H9 (cell line): ENCODE measurements around the gene EPHB3. TPM values are rescaled to one million over a fixed set of nuclear protein-coding genes. Genes with fewer than 3 reads are reported as not detected.
A peak's percentile ranks its signal among the peaks of the same experiment; 100 is the strongest.

Experiments
- DNase-seq: peaks from one replicate; pipeline ENCODE4 v3.0.0-alpha.2; 2017
- H2AFZ ChIP-seq: one replicate; pipeline ENCODE4 v1.6.1; 2013; ENCODE audit warnings: mild to moderate bottlenecking, low read length, control low read depth, moderate library complexity
- H2AK5ac ChIP-seq: 2 replicates; pipeline ENCODE4 v1.6.1; 2013; ENCODE audit warnings: low read length, control low read depth, mixed read lengths; ENCODE audit not compliant: insufficient read length
- H2BK120ac ChIP-seq: one replicate; pipeline ENCODE4 v1.6.1; 2013; ENCODE audit warnings: low read depth, mild to moderate bottlenecking, low read length, control low read depth, inconsistent platforms; ENCODE audit not compliant: poor library complexity, severe bottlenecking
- H2BK12ac ChIP-seq: 2 replicates; pipeline ENCODE4 v1.6.1; 2013; ENCODE audit warnings: low read length, control low read depth, mixed read lengths, low read depth; ENCODE audit not compliant: insufficient read length
- H2BK15ac ChIP-seq: 2 replicates; pipeline ENCODE4 v1.6.1; 2013; ENCODE audit warnings: low read depth, low read length, control low read depth
- H2BK20ac ChIP-seq: one replicate; pipeline ENCODE4 v1.6.1; 2013; ENCODE audit warnings: low read depth, mild to moderate bottlenecking, low read length, control low read depth, inconsistent platforms; ENCODE audit not compliant: poor library complexity, severe bottlenecking
- H2BK5ac ChIP-seq: 2 replicates; pipeline ENCODE4 v1.6.1; 2013; ENCODE audit warnings: low read length, control low read depth, mixed read lengths; ENCODE audit not compliant: insufficient read length
- H3K14ac ChIP-seq: 2 replicates; pipeline ENCODE4 v1.6.1; 2013; ENCODE audit warnings: low read length, control low read depth; ENCODE audit not compliant: insufficient read depth
- H3K18ac ChIP-seq: 2 replicates; pipeline ENCODE4 v1.6.1; 2013; ENCODE audit warnings: low read depth, mild to moderate bottlenecking, mixed read lengths, low read length, control low read depth; ENCODE audit not compliant: insufficient read length
- H3K23ac ChIP-seq: 2 replicates; pipeline ENCODE4 v1.6.1; 2013; ENCODE audit warnings: low read length, control low read depth, mixed read lengths, low read depth; ENCODE audit not compliant: insufficient read length
- H3K23me2 ChIP-seq: 2 replicates; pipeline ENCODE4 v1.6.1; 2013; ENCODE audit warnings: low read depth, mild to moderate bottlenecking, mixed read lengths, low read length, control low read depth; ENCODE audit not compliant: insufficient read length, poor library complexity, severe bottlenecking
- H3K27ac ChIP-seq: 2 replicates; pipeline ENCODE4 v1.5.1; 2013; ENCODE audit warnings: low read length, control low read depth, mixed read lengths, low read depth; ENCODE audit not compliant: insufficient read length
- H3K27me3 ChIP-seq: 2 replicates; pipeline ENCODE4 v1.6.1; 2013; ENCODE audit warnings: low read length, control low read depth, inconsistent platforms; ENCODE audit not compliant: insufficient read depth
- H3K4ac ChIP-seq: 2 replicates; pipeline ENCODE4 v1.6.1; 2013; ENCODE audit warnings: low read depth, mild to moderate bottlenecking, control low read depth, inconsistent platforms, low read length, moderate library complexity
- H3K4me1 ChIP-seq: 2 replicates; pipeline ENCODE4 v1.6.1; 2013; ENCODE audit warnings: low read length, control low read depth, inconsistent platforms; ENCODE audit not compliant: insufficient read depth
- H3K4me2 ChIP-seq: 2 replicates; pipeline ENCODE4 v1.6.1; 2013; ENCODE audit warnings: low read length, control low read depth, mixed read lengths; ENCODE audit not compliant: insufficient read length, insufficient read depth
- H3K56ac ChIP-seq: 2 replicates; pipeline ENCODE4 v1.6.1; 2013; ENCODE audit warnings: low read depth, mild to moderate bottlenecking, mixed read lengths, low read length, control low read depth; ENCODE audit not compliant: insufficient read length
- H3K79me1 ChIP-seq: 2 replicates; pipeline ENCODE4 v1.6.1; 2013; ENCODE audit warnings: low read depth, mild to moderate bottlenecking, moderate library complexity, low read length, control low read depth, inconsistent platforms; ENCODE audit not compliant: insufficient read depth, poor library complexity, severe bottlenecking
- H3K79me2 ChIP-seq: 2 replicates; pipeline ENCODE4 v1.6.1; 2013; ENCODE audit warnings: low read length, control low read depth, inconsistent platforms; ENCODE audit not compliant: insufficient read depth
- H3K9ac ChIP-seq: 2 replicates; pipeline ENCODE4 v1.6.1; 2013; ENCODE audit warnings: low read length, control low read depth, mixed read lengths; ENCODE audit not compliant: insufficient read length; ENCODE audit errors: extremely low read depth
- H3K9me3 ChIP-seq: one replicate; pipeline ENCODE4 v1.6.1; 2013; ENCODE audit warnings: low read depth, low read length, inconsistent platforms; ENCODE audit not compliant: control insufficient read depth
- H3T11ph ChIP-seq: one replicate; pipeline ENCODE4 v1.6.1; 2013; ENCODE audit warnings: mild to moderate bottlenecking, low read length, control low read depth, inconsistent platforms
- H4K20me1 ChIP-seq: one replicate; pipeline ENCODE4 v1.6.1; 2013; ENCODE audit not compliant: control insufficient read depth, insufficient read length, insufficient read depth
- H4K5ac ChIP-seq: 2 replicates; pipeline ENCODE4 v1.6.1; 2013; ENCODE audit warnings: low read depth, mild to moderate bottlenecking, mixed read lengths, low read length, control low read depth; ENCODE audit not compliant: insufficient read length
- H4K8ac ChIP-seq: replicated peaks from 2 replicates; pipeline ENCODE4 v1.6.1; 2013; ENCODE audit warnings: low read length, control low read depth, mixed read lengths, low read depth; ENCODE audit not compliant: insufficient read length
- H4K91ac ChIP-seq: 2 replicates; pipeline ENCODE4 v1.6.1; 2013; ENCODE audit warnings: low read depth, mild to moderate bottlenecking, moderate library complexity, mixed read lengths, low read length, control low read depth; ENCODE audit not compliant: insufficient read length
- H3K27ac Mint-ChIP-seq, 3 experiments: 2 replicates in 2 of 3; 3 replicates in 1 of 3; pipeline ENCODE4 v1.8.0; 2020 to 2021; ENCODE audit warnings: mixed read lengths in 3 of 3, mild to moderate bottlenecking in 1 of 3, moderate library complexity in 1 of 3
- H3K27me3 Mint-ChIP-seq: 2 replicates; pipeline ENCODE4 v1.8.0; 2021; ENCODE audit warnings: low read depth, mild to moderate bottlenecking, moderate library complexity, mixed read lengths
- H3K36me3 Mint-ChIP-seq, 3 experiments: 2 replicates in 2 of 3; 3 replicates in 1 of 3; pipeline ENCODE4 v1.8.0; 2020 to 2021; ENCODE audit warnings: low read depth in 3 of 3, mixed read lengths in 3 of 3; ENCODE audit not compliant: insufficient read depth in 1 of 3
- H3K4me1 Mint-ChIP-seq, 2 experiments: 2 replicates each; pipeline ENCODE4 v1.8.0; 2020; ENCODE audit warnings: mixed read lengths in 2 of 2
- H3K4me3 Mint-ChIP-seq, 2 experiments: 2 replicates in 1 of 2; 3 replicates in 1 of 2; pipeline ENCODE4 v1.8.0; 2020 to 2021; ENCODE audit warnings: mild to moderate bottlenecking in 2 of 2, mixed read lengths in 2 of 2, moderate library complexity in 1 of 2
- H3K9me3 Mint-ChIP-seq, 2 experiments: 2 replicates in 1 of 2; 3 replicates in 1 of 2; pipeline ENCODE4 v1.8.0; 2020; ENCODE audit warnings: mild to moderate bottlenecking in 2 of 2, mixed read lengths in 2 of 2, moderate library complexity in 1 of 2
- CTCF ChIP-seq: fragments of 200-600 bp; sonication (generic); conservative IDR thresholded peaks from 3 replicates; pipeline ENCODE4 v1.8.0; 2021; ENCODE audit warnings: antibody characterized with exemption, mild to moderate bottlenecking
- WGBS: extraction: QIAGEN DNeasy Blood & Tissue Kit; methylation state at CpG from one replicate; pipeline ENCODE4 v1.1.7; 2013; ENCODE audit warnings: missing lambda C conversion rate, low lambda C conversion rate, mixed read lengths; ENCODE audit not compliant: insufficient read length; ENCODE audit errors: extremely low coverage; 5-methylcytosine and 5-hydroxymethylcytosine counted together
- total RNA-seq: library from RNA; stranded (reverse); gene quantifications from 2 replicates; pipeline ENCODE4 v1.2.1, GENCODE V29; 2021

Gene EPHB3
- total RNA-seq, 1 experiment from 2014 or later, result 1.0 TPM

- H3K27me3 Mint-ChIP-seq, result peaks cover 42% of the 10 kb centered on the region
- no peak overlapping the region for H3K9ac ChIP-seq
- H3K27me3 ChIP-seq, result peaks cover 5% of the 10 kb centered on the region; the same call in 1 of the 2 replicates
- no peak for DNase-seq
- H3K79me2 ChIP-seq, result no peaks in the 10 kb centered on the region
- H3K14ac ChIP-seq, result 0 out of 2 replicates have a peak overlapping the region, but pooled peaks have one; percentile 34
- no peak for TF ChIP-seq CTCF
- peak overlapping the region in 1 of 2 experiments; percentile 39; a peak in 2 of 5 replicates for H3K4me3 Mint-ChIP-seq
- H4K20me1 ChIP-seq, result no peaks in the 10 kb centered on the region
- H3K79me1 ChIP-seq, result no peaks in the 10 kb centered on the region
- peaks cover 6% of the 10 kb centered on the region; the same call in 1 of the 2 replicates for H3K4me1 ChIP-seq
- no peak overlapping the region for H2BK12ac ChIP-seq
- H3K4me1 Mint-ChIP-seq, result peaks cover 32 to 45% of the 10 kb centered on the region in 2 experiments
- H2AK5ac ChIP-seq, result no peak overlapping the region
- no peak overlapping the region for H3K56ac ChIP-seq
- H3T11ph ChIP-seq, result no peak overlapping the region
- H2BK120ac ChIP-seq, result no peak overlapping the region
- H4K8ac ChIP-seq, result no peak overlapping the region
- H3K18ac ChIP-seq, result no peak overlapping the region
- no CpG with 5 or more reads among the region's 17 CpGs for WGBS
- H3K4me2 ChIP-seq, result no peak overlapping the region
- H2BK5ac ChIP-seq, result no peak overlapping the region
- no peaks in the 10 kb centered on the region; a peak in 2 of 5 replicates for H3K9me3 Mint-ChIP-seq
- no peaks in the 10 kb centered on the region for H3K9me3 ChIP-seq
- no peak overlapping the region for H3K27ac ChIP-seq
- no peak overlapping the region for H2AFZ ChIP-seq
- no peak overlapping the region for H4K91ac ChIP-seq
- H4K5ac ChIP-seq, result no peak overlapping the region
- no peak overlapping the region for H2BK20ac ChIP-seq
- H2BK15ac ChIP-seq, result no peak overlapping the region
- no peak overlapping the region for H3K4ac ChIP-seq
- no peaks in the 10 kb centered on the region for H3K36me3 Mint-ChIP-seq
- no peaks in the 10 kb centered on the region for H3K23me2 ChIP-seq
- peak overlapping the region in 1 of 3 experiments; percentile 17; a peak in 1 of 7 replicates for H3K27ac Mint-ChIP-seq
- H3K23ac ChIP-seq, result no peak overlapping the region
Observed at GRCh38 chr3:184592371-184593219, 31.0 kb downstream of the EPHB3 start.
